NAMALWA (cell line): ENCODE results near the gene KIAA1958.
"Not testable (repeated sequence)": the region's sequence is repeated elsewhere in the genome, so short reads cannot be mapped to it uniquely, and the experiment has no call there.

Experiments
- DNase-seq: peaks from one replicate; pipeline ENCODE4 v3.0.0-alpha.2; 2015; ENCODE audit warnings: low spot score

Gene KIAA1958

GRCh38 chr9:112489876-112490666 is 3.4 kb downstream of the KIAA1958 start:
- peak; percentile 24 for DNase-seq

- DNase-seq: no peak
Measured at GRCh38 chr9:112493393-112494137, 6.9 kb downstream of the KIAA1958 start.

- DNase-seq: no peak
Measured at GRCh38 chr9:112494153-112494552, 7.5 kb downstream of the KIAA1958 start.

GRCh38 chr9:112495614-112496013 is 9.0 kb downstream of the KIAA1958 start:
- no peak for DNase-seq

- DNase-seq: no peak
Measured at GRCh38 chr9:112496074-112496722, 9.6 kb downstream of the KIAA1958 start.

GRCh38 chr9:112500842-112501241 is 14.2 kb downstream of the KIAA1958 start:
- no peak for DNase-seq

- DNase-seq: no peak
Measured at GRCh38 chr9:112501287-112501686, 14.7 kb downstream of the KIAA1958 start.

- DNase-seq: no peak
Measured at GRCh38 chr9:112502175-112502946, 15.7 kb downstream of the KIAA1958 start.

- DNase-seq: no peak
Measured at GRCh38 chr9:112503170-112503569, 16.5 kb downstream of the KIAA1958 start.

GRCh38 chr9:112505086-112505485 is 18.5 kb downstream of the KIAA1958 start:
- DNase-seq: no peak

GRCh38 chr9:112505607-112506006 is 19.0 kb downstream of the KIAA1958 start:
- DNase-seq: no peak

GRCh38 chr9:112506571-112506970 is 19.9 kb downstream of the KIAA1958 start:
- DNase-seq: no peak

GRCh38 chr9:112507001-112507680 is 20.5 kb downstream of the KIAA1958 start:
- no peak for DNase-seq

- no peak for DNase-seq
Measured at GRCh38 chr9:112508377-112508776, 21.8 kb downstream of the KIAA1958 start.

GRCh38 chr9:112512377-112512776 is 25.8 kb downstream of the KIAA1958 start:
- not testable (repeated sequence) for DNase-seq

GRCh38 chr9:112516769-112517168 is 30.1 kb downstream of the KIAA1958 start:
- DNase-seq: no peak

- DNase-seq: no peak
Measured at GRCh38 chr9:112520069-112520468, 33.4 kb downstream of the KIAA1958 start.

- DNase-seq: no peak
Measured at GRCh38 chr9:112520656-112521055, 34.0 kb downstream of the KIAA1958 start.

GRCh38 chr9:112526973-112527372 is 40.3 kb downstream of the KIAA1958 start:
- no peak for DNase-seq

- no peak for DNase-seq
Measured at GRCh38 chr9:112527959-112528358, 41.3 kb downstream of the KIAA1958 start.

- DNase-seq: no peak
Measured at GRCh38 chr9:112529316-112529715, 42.7 kb downstream of the KIAA1958 start.
